ENCODE results near the gene ZNF280D. TPM values are rescaled to one million over a fixed set of nuclear protein-coding genes. Genes with fewer than 3 reads are reported as not detected.

The ZNF280D gene
- total RNA-seq, 4 donors from 2014 or later, result 11.7 to 42.9 (median 15.1) TPM

GRCh38 chr15:56724232-56724631 lies 9.1 kb downstream of the ZNF280D start:
- Histone ChIP-seq H3K4me1 (peaks cover 0 to 49% (median 13%) of the 10 kb centered on the region in 3 donors), H3K9me3 (no peaks in the 10 kb centered on the region), H3K27me3 (no peaks in the 10 kb centered on the region), H3K27ac (no peak overlapping the region), H3K4me3 (no peak overlapping the region), H3K36me3 (no peaks in the 10 kb centered on the region)
- DNase-seq, result no peak
- intact Hi-C loops (cut with DNase I), result no loop called here
- TF ChIP-seq POLR2A (IDR thresholded peaks at IDR 0.05) (no peak), CTCF (IDR thresholded peaks at IDR 0.05) (no peak)
- WGBS, 2 donors, result 68 to 83% methylated on average over 3 of the region's 3 CpGs

GRCh38 chr15:56723787-56724186 lies 9.5 kb downstream of the ZNF280D start:
- WGBS, 2 donors, result 91 to 97% methylated on average over 4 of the region's 4 CpGs
- Histone ChIP-seq H3K36me3 (no peaks in the 10 kb centered on the region), H3K27me3 (no peaks in the 10 kb centered on the region), H3K27ac (no peak overlapping the region), H3K9me3 (no peaks in the 10 kb centered on the region), H3K4me1 (peaks cover 0 to 49% (median 12%) of the 10 kb centered on the region in 3 donors), H3K4me3 (no peak overlapping the region)
- intact Hi-C loops (cut with DNase I), result no loop called here
- TF ChIP-seq POLR2A (IDR thresholded peaks at IDR 0.05), result no peak
- no peak for TF ChIP-seq CTCF (IDR thresholded peaks at IDR 0.05)
- DNase-seq, result no peak

- no peak for TF ChIP-seq POLR2A (IDR thresholded peaks at IDR 0.05)
- TF ChIP-seq CTCF (IDR thresholded peaks at IDR 0.05), result no peak
- intact Hi-C loops (cut with DNase I), result no loop called here
- Histone ChIP-seq H3K9me3 (no peaks in the 10 kb centered on the region), H3K27ac (no peak overlapping the region), H3K4me3 (no peak overlapping the region), H3K36me3 (no peaks in the 10 kb centered on the region), H3K4me1 (peaks cover 0 to 20% (median 6%) of the 10 kb centered on the region in 3 donors), H3K27me3 (no peaks in the 10 kb centered on the region)
- 37 to 90% methylated on average over 3 of the region's 3 CpGs for WGBS, 2 donors
- no peak for DNase-seq
Observed at GRCh38 chr15:56719774-56720555, 13.3 kb downstream of the ZNF280D start.

GRCh38 chr15:56719021-56719612 lies 14.2 kb downstream of the ZNF280D start:
- Histone ChIP-seq H3K4me3 (no peak overlapping the region), H3K27ac (no peak overlapping the region), H3K9me3 (no peaks in the 10 kb centered on the region), H3K36me3 (no peaks in the 10 kb centered on the region), H3K4me1 (peaks cover 0 to 17% (median 3%) of the 10 kb centered on the region in 3 donors), H3K27me3 (no peaks in the 10 kb centered on the region)
- TF ChIP-seq CTCF (IDR thresholded peaks at IDR 0.05) (no peak), POLR2A (IDR thresholded peaks at IDR 0.05) (no peak)
- DNase-seq, result no peak
- intact Hi-C loops (cut with DNase I), result no loop called here
- 85 to 88% methylated on average over 4 of the region's 4 CpGs for WGBS, 2 donors

GRCh38 chr15:56718560-56718959 lies 14.7 kb downstream of the ZNF280D start:
- H3K4me3 ChIP-seq, result no peak overlapping the region
- no peaks in the 10 kb centered on the region for H3K27me3 ChIP-seq
- H3K36me3 ChIP-seq, result no peaks in the 10 kb centered on the region
- intact Hi-C loops (cut with DNase I), result no loop called here
- no peaks in the 10 kb centered on the region for H3K9me3 ChIP-seq
- TF ChIP-seq POLR2A (IDR thresholded peaks at IDR 0.05) (no peak), CTCF (IDR thresholded peaks at IDR 0.05) (no peak)
- no peak for DNase-seq
- H3K4me1 ChIP-seq, result peaks cover 0 to 17% (median 3%) of the 10 kb centered on the region in 3 donors
- no peak overlapping the region for H3K27ac ChIP-seq
- 82 to 100% methylated on average over 1 of the region's 1 CpG for WGBS, 2 donors
